ENCODE results near the gene MPHOSPH9. TPM values are rescaled to one million over a fixed set of nuclear protein-coding genes. Genes with fewer than 3 reads are reported as not detected.

MPHOSPH9 gene
- total and polyA plus RNA-seq, 2 of the 4 experiments (the other 2 are of a cell fraction): 7.6 to 17.0 TPM

GRCh38 chr12:123225443-123225842, 7.5 kb downstream of the MPHOSPH9 start:
- H3K27ac ChIP-seq (ENCODE audit: insufficient read depth, low read length): no peak overlapping the region
- H4K91ac ChIP-seq (ENCODE audit: insufficient read depth, low read depth, low read length): no peak overlapping the region
- H3K4me1 ChIP-seq (ENCODE audit: control insufficient read depth, insufficient read depth, low read length): no peaks in the 10 kb centered on the region
- no peaks in the 10 kb centered on the region for H3K9me1 ChIP-seq (ENCODE audit: insufficient read depth, low read length)
- no peak overlapping the region for H3K9ac ChIP-seq (ENCODE audit: low read depth, low read length)
- no peak overlapping the region for H2AK5ac ChIP-seq (ENCODE audit: low read depth, low read length)
- BruUV-seq (replicated peaks): no TSS peak
- H4K5ac ChIP-seq (ENCODE audit: low read depth, low read length): no peak overlapping the region
- no peak overlapping the region for H3K4ac ChIP-seq (ENCODE audit: low read depth, low read length)
- H3K9me3 ChIP-seq (ENCODE audit: control insufficient read depth, insufficient read depth, low read length): no peaks in the 10 kb centered on the region
- no peak overlapping the region for H2BK20ac ChIP-seq (ENCODE audit: low read depth, low read length)
- peaks cover 16 to 38% of the 10 kb centered on the region in 2 experiments for H3K79me1 ChIP-seq (ENCODE audit: low read depth in 1 of 2, low read length in 2 of 2)
- in situ Hi-C loops (cut with MboI; ENCODE audit: low sequenced_read_pairs): no loop called here
- H3K36me3 ChIP-seq (ENCODE audit: control insufficient read depth, insufficient read depth, low read length): peaks cover 11% of the 10 kb centered on the region
- H4K8ac ChIP-seq (ENCODE audit: low read depth in 2 of 2, low read length in 2 of 2): no peak overlapping the region
- no peak overlapping the region for H3K23ac ChIP-seq (ENCODE audit: low read depth, low read length)
- no peaks in the 10 kb centered on the region for H3K27me3 ChIP-seq (ENCODE audit: control insufficient read depth, insufficient read depth, low read length)
- intact Hi-C loops (cut with micrococcal nuclease): no loop called here
- no peak for TF ChIP-seq NFE2L2 (IDR thresholded peaks at IDR 0.05; ENCODE audit: low read depth, low read length)
- TF ChIP-seq CHD1 (IDR thresholded peaks at IDR 0.05; ENCODE audit: low read depth, low read length): no peak
- no peak for TF ChIP-seq BHLHE40 (IDR thresholded peaks at IDR 0.05; ENCODE audit: low read depth, low read length)
- no peak overlapping the region for H3K14ac ChIP-seq (replicated peaks; ENCODE audit: low read depth, low read length)
- no peak overlapping the region for H2BK5ac ChIP-seq (ENCODE audit: low read depth, low read length, poor library complexity, severe bottlenecking)
- no peaks in the 10 kb centered on the region for H4K20me1 ChIP-seq (ENCODE audit: insufficient read depth, low read length)
- no peak overlapping the region for H2BK120ac ChIP-seq (ENCODE audit: low read depth, low read length)
- dilution Hi-C loops (cut with HindIII; ENCODE audit: low sequenced_read_pairs, unreplicated experiment): loop anchor here (25.0 kb wide), 1 partner anchor 238 kb away; the partner anchor contains the start of genes ARL6IP4 and OGFOD2
- H3K18ac ChIP-seq (ENCODE audit: low read depth, low read length): no peak overlapping the region
- H3K56ac ChIP-seq (ENCODE audit: extremely low read depth, insufficient read depth, low read length): no peak overlapping the region
- WGBS, 2 experiments (ENCODE audit: extremely low coverage in 2 of 2, insufficient read length in 1 of 2): 92% methylated on average over 2 of the region's 2 CpGs; no CpG with 5 or more reads in 1 of the 2 experiments
- no peak overlapping the region for H3K4me2 ChIP-seq (ENCODE audit: low read depth, low read length)
- no peak for DNase-seq
- ChIA-PET POLR2A (ENCODE audit: unreplicated experiment) (no interaction called here), CTCF (no interaction called here)
- H2AFZ ChIP-seq (replicated peaks; ENCODE audit: low read length, poor library complexity): no peak overlapping the region
- no peak overlapping the region for H2AK9ac ChIP-seq (replicated peaks; ENCODE audit: low read depth, low read length, poor library complexity)
- ATAC-seq (ENCODE audit: low read depth): no peak
- no peak overlapping the region for H2BK15ac ChIP-seq (ENCODE audit: low read depth, low read length)
- no peak overlapping the region for H3K4me3 ChIP-seq (ENCODE audit: insufficient read depth, low read depth, low read length)

All from IMR-90 (cell line).